SK-N-SH (cell line): ENCODE measurements around the gene STYK1. TPM values are rescaled to one million over a fixed set of nuclear protein-coding genes. Genes with fewer than 3 reads are reported as not detected.

Source experiments
- CTCF ChIA-PET: fragments of 300-600, 350-600 bp; formaldehyde crosslinking; extraction: SDS; loops from one replicate; lab custom pipeline; 2021; lab: Yijun Ruan, JAX
- POLR2A ChIA-PET: fragments of 350-600 bp; sonication (Branson Sonifier 250); formaldehyde crosslinking; extraction: SDS; loops from one replicate; lab custom pipeline; 2020; ENCODE audit warnings: antibody characterized with exemption, inconsistent platforms; lab: Yijun Ruan, JAX
- DNase-seq: peaks from one replicate; pipeline ENCODE4 v3.0.0; 2012
- H2AFZ ChIP-seq: fragments of 200-600 bp; sonication (generic); 2 replicates; pipeline ENCODE4 v1.8.1; 2016; ENCODE audit warnings: antibody characterized with exemption, mild to moderate bottlenecking, low read depth
- H3F3A ChIP-seq: fragments of 200-600 bp; sonication (generic); replicated peaks from 2 replicates; pipeline ENCODE3; 2016; ENCODE audit warnings: antibody characterized with exemption, mild to moderate bottlenecking; ENCODE audit not compliant: insufficient read depth
- H3K27ac ChIP-seq, 2 experiments: fragments of 200-500 bp in 1 of 2; fragments of 200-600 bp in 1 of 2; sonication (Bioruptor generic) in 1 of 2; sonication (generic), shearing (Covaris generic) in 1 of 2; 2 replicates each; pipeline versions ENCODE4 v1.5.1 to v1.6.1; 2014 to 2016; ENCODE audit warnings: low read depth in 2 of 2, inconsistent platforms in 1 of 2, low read length in 1 of 2, mild to moderate bottlenecking in 1 of 2, mixed read lengths in 1 of 2
- H3K27me3 ChIP-seq: fragments of 200-600 bp; sonication (generic), shearing (Covaris generic); 2 replicates; pipeline ENCODE4 v1.6.1; 2016; ENCODE audit warnings: mixed run types; ENCODE audit not compliant: insufficient read depth
- H3K36me3 ChIP-seq, 2 experiments: fragments of 200-500 bp in 1 of 2; fragments of 200-600 bp in 1 of 2; sonication (Bioruptor generic) in 1 of 2; sonication (generic) in 1 of 2; replicated peaks in 1 of 2; 2 replicates each; pipeline versions ENCODE3 to v1.5.1; 2014 to 2016; ENCODE audit warnings: low read length in 1 of 2, mild to moderate bottlenecking in 1 of 2; ENCODE audit not compliant: insufficient read depth in 2 of 2, control insufficient read depth in 1 of 2
- H3K4me1 ChIP-seq, 2 experiments: fragments of 200-500 bp in 1 of 2; fragments of 200-600 bp in 1 of 2; sonication (Bioruptor generic) in 1 of 2; sonication (generic), shearing (Covaris generic) in 1 of 2; 2 replicates each; pipeline versions ENCODE4 v1.5.1 to v1.6.1; 2014 to 2016; ENCODE audit warnings: low read depth in 1 of 2, low read length in 1 of 2, mixed run types in 1 of 2; ENCODE audit not compliant: insufficient read depth in 2 of 2, control insufficient read depth in 1 of 2
- H3K4me2 ChIP-seq: fragments of 200-600 bp; sonication (generic), shearing (Covaris generic); 2 replicates; pipeline ENCODE4 v1.6.1; 2017; ENCODE audit warnings: mixed run types
- H3K4me3 ChIP-seq, 2 experiments: fragments of 200-500 bp in 1 of 2; fragments of 200-600 bp in 1 of 2; sonication (Bioruptor generic) in 1 of 2; sonication (generic), shearing (Covaris generic) in 1 of 2; 2 replicates each; pipeline versions ENCODE4 v1.5.1 to v1.8.1; 2014 to 2016; ENCODE audit warnings: low read depth in 2 of 2, inconsistent platforms in 1 of 2, low read length in 1 of 2, mild to moderate bottlenecking in 1 of 2, mixed read lengths in 1 of 2, moderate library complexity in 1 of 2
- H3K79me2 ChIP-seq: fragments of 200-600 bp; sonication (generic); 2 replicates; pipeline ENCODE4 v1.8.1; 2017; ENCODE audit warnings: mild to moderate bottlenecking; ENCODE audit not compliant: insufficient read depth
- H3K9ac ChIP-seq: fragments of 200-600 bp; sonication (generic); 2 replicates; pipeline ENCODE4 v1.6.1; 2017; ENCODE audit warnings: mixed run types
- H3K9me2 ChIP-seq: fragments of 200-600 bp; sonication (generic); 2 replicates; pipeline ENCODE4 v1.6.1; 2017; ENCODE audit warnings: mixed run types
- H3K9me3 ChIP-seq: fragments of 200-600 bp; sonication (generic); 2 replicates; pipeline ENCODE4 v1.6.1; 2017; ENCODE audit warnings: mixed run types, mild to moderate bottlenecking, moderate library complexity
- H4K20me1 ChIP-seq: fragments of 200-600 bp; sonication (generic); 2 replicates; pipeline ENCODE4 v1.6.1; 2017; ENCODE audit warnings: mild to moderate bottlenecking, mixed run types; ENCODE audit not compliant: insufficient read depth
- FOSL2 ChIP-seq: IDR thresholded peaks from 2 replicates; pipeline ENCODE4 v1.4.0; 2012; ENCODE audit warnings: low read depth, mild to moderate bottlenecking, moderate library complexity, borderline replicate concordance
- FOXM1 ChIP-seq: IDR thresholded peaks from 2 replicates; pipeline ENCODE4 v1.4.0; 2012; ENCODE audit warnings: low read depth, mild to moderate bottlenecking
- GABPA ChIP-seq: IDR thresholded peaks from 2 replicates; pipeline ENCODE4 v1.4.0; 2012; ENCODE audit warnings: low read depth, mild to moderate bottlenecking
- JUND ChIP-seq: IDR thresholded peaks from 2 replicates; pipeline ENCODE4 v1.4.0; 2012
- MXI1 ChIP-seq: IDR thresholded peaks from 2 replicates; pipeline ENCODE4 v1.6.1; 2012; ENCODE audit warnings: mild to moderate bottlenecking, low read depth, low read length, improper control_type of control experiment
- NRF1 ChIP-seq: IDR thresholded peaks from 2 replicates; pipeline ENCODE4 v1.6.1; 2012; ENCODE audit warnings: low read depth, mild to moderate bottlenecking, low read length
- RCOR1 ChIP-seq: fragments of 150-350 bp; IDR thresholded peaks from 2 replicates; pipeline ENCODE4 v1.6.1; 2017; ENCODE audit warnings: antibody characterized with exemption, low read length
- RFX5 ChIP-seq: IDR thresholded peaks from 2 replicates; pipeline ENCODE4 v1.6.1; 2012; ENCODE audit warnings: mild to moderate bottlenecking, improper control_type of control experiment, low read length
- RXRA ChIP-seq: IDR thresholded peaks from 2 replicates; pipeline ENCODE4 v1.4.0; 2012; ENCODE audit warnings: low read depth, mild to moderate bottlenecking, borderline replicate concordance
- SIN3A ChIP-seq: IDR thresholded peaks from 2 replicates; pipeline ENCODE4 v1.6.1; 2012; ENCODE audit warnings: low read depth, mild to moderate bottlenecking, low read length, moderate library complexity, borderline replicate concordance
- YY1 ChIP-seq: IDR thresholded peaks from 2 replicates; pipeline ENCODE4 v1.4.0; 2012; ENCODE audit warnings: low read depth, mild to moderate bottlenecking
- WGBS: methylation state at CpG from one replicate; pipeline ENCODE4 v1.1.6; 2017; ENCODE audit warnings: low lambda C conversion rate; 5-methylcytosine and 5-hydroxymethylcytosine counted together
- polyA plus RNA-seq, 3 experiments: library from polyadenylated mRNA; depleted of rRNA; stranded (reverse); fragments of >200 nt; gene quantifications; 2 replicates each; pipeline ENCODE4 v1.2.3, GENCODE V29; 2012
- TF ChIP-seq, protein P1 (sequence below): IDR thresholded peaks from 2 replicates; pipeline ENCODE4 v1.6.1; 2012; ENCODE audit warnings: mild to moderate bottlenecking, low read depth, low read length, moderate library complexity
- TF ChIP-seq, protein P2 (sequence below): fragments of 150-350 bp; IDR thresholded peaks from 2 replicates; pipeline ENCODE4 v1.6.1; 2016; ENCODE audit warnings: mild to moderate bottlenecking, low read depth, low read length
- TF ChIP-seq, protein P3 (sequence below): fragments of 150-350 bp; IDR thresholded peaks from 2 replicates; pipeline ENCODE4 v1.6.1; 2017; ENCODE audit warnings: antibody characterized with exemption, low read length, low read depth, borderline replicate concordance
- TF ChIP-seq, protein P4 (sequence below): fragments of 200-600 bp; sonication (generic); IDR thresholded peaks from 2 replicates; pipeline ENCODE4 v1.6.1; 2017; ENCODE audit warnings: antibody characterized with exemption, mild to moderate bottlenecking, moderate library complexity
- TF ChIP-seq, protein P5 (sequence below): IDR thresholded peaks from 2 replicates; pipeline ENCODE4; 2012
- TF ChIP-seq, protein P6 (sequence below): IDR thresholded peaks from 2 replicates; pipeline ENCODE4 v1.4.0; 2012; ENCODE audit warnings: low read depth, borderline replicate concordance

STYK1 gene
- polyA plus RNA-seq, 1 of the 3 experiments (the other 2 are of a cell fraction), result not detected

DNA sequence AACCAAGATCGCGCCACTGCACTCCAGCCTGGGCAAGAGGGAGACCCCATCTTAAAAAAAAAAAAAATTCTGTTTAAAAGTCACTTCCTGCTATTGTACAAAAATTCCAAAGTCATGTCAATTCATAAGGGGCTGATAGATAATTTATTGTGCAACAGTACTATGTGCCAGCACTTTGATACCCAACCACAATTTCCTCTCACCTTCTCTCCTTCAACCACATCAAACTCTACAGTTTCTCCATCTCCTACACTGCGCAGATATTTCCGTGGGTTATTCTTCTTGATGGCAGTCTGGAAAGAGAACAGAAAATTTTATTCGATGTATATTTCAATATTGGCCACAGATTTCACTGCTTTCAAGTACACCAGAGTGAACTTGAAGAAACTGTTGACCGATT lies 41.6 kb upstream of the STYK1 start:
- 32% methylated on average over 6 of the region's 6 CpGs for WGBS
- no peaks in the 10 kb centered on the region for H3K9me2 ChIP-seq
- no peaks in the 10 kb centered on the region for H4K20me1 ChIP-seq
- H3K79me2 ChIP-seq, result no peaks in the 10 kb centered on the region
- H3K9me3 ChIP-seq, result no peaks in the 10 kb centered on the region
- H3K9ac ChIP-seq, result no peak overlapping the region
- no peaks in the 10 kb centered on the region for H3K36me3 ChIP-seq
- no peaks in the 10 kb centered on the region; a peak in 1 of 4 replicates for H3K4me1 ChIP-seq
- no peak overlapping the region for H3K27ac ChIP-seq
- no peaks in the 10 kb centered on the region for H3F3A ChIP-seq
- H2AFZ ChIP-seq, result no peak overlapping the region
- no peak for DNase-seq
- POLR2A ChIA-PET, result no interaction called here
- no peak overlapping the region for H3K4me2 ChIP-seq
- H3K4me3 ChIP-seq, result no peak overlapping the region
- H3K27me3 ChIP-seq, result peaks cover 23% of the 10 kb centered on the region; the same call in 1 of the 2 replicates
- CTCF ChIA-PET, result no interaction called here
- no peak for TF ChIP-seq JUND
- no peak for TF ChIP-seq RCOR1
- TF ChIP-seq, protein P1, sequence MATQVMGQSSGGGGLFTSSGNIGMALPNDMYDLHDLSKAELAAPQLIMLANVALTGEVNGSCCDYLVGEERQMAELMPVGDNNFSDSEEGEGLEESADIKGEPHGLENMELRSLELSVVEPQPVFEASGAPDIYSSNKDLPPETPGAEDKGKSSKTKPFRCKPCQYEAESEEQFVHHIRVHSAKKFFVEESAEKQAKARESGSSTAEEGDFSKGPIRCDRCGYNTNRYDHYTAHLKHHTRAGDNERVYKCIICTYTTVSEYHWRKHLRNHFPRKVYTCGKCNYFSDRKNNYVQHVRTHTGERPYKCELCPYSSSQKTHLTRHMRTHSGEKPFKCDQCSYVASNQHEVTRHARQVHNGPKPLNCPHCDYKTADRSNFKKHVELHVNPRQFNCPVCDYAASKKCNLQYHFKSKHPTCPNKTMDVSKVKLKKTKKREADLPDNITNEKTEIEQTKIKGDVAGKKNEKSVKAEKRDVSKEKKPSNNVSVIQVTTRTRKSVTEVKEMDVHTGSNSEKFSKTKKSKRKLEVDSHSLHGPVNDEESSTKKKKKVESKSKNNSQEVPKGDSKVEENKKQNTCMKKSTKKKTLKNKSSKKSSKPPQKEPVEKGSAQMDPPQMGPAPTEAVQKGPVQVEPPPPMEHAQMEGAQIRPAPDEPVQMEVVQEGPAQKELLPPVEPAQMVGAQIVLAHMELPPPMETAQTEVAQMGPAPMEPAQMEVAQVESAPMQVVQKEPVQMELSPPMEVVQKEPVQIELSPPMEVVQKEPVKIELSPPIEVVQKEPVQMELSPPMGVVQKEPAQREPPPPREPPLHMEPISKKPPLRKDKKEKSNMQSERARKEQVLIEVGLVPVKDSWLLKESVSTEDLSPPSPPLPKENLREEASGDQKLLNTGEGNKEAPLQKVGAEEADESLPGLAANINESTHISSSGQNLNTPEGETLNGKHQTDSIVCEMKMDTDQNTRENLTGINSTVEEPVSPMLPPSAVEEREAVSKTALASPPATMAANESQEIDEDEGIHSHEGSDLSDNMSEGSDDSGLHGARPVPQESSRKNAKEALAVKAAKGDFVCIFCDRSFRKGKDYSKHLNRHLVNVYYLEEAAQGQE, result no peak
- TF ChIP-seq, protein P2, sequence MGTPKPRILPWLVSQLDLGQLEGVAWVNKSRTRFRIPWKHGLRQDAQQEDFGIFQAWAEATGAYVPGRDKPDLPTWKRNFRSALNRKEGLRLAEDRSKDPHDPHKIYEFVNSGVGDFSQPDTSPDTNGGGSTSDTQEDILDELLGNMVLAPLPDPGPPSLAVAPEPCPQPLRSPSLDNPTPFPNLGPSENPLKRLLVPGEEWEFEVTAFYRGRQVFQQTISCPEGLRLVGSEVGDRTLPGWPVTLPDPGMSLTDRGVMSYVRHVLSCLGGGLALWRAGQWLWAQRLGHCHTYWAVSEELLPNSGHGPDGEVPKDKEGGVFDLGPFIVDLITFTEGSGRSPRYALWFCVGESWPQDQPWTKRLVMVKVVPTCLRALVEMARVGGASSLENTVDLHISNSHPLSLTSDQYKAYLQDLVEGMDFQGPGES, result no peak
- TF ChIP-seq RFX5, result no peak
- no peak for TF ChIP-seq RXRA

DNA sequence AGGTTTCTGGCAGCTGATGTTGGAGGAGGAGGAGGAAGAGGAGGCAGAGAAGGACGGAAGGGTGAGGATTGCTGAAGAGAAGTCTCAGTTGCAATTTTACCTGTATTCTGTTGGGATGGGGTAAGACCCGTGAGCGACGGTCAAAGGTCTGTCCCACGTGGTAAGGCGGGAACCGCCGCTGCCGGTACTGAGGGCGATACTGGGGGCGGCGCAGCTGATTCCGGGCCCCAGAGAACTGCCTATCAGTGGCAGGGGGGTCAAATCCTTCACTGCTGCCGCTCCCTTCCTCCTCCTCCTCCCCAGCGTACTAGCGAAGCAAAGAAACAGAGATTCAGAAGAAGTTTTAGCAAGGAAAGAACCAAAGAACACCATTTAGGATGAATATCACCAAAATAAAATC lies 36.0 kb upstream of the STYK1 start:
- Histone ChIP-seq H3K36me3 (no peaks in the 10 kb centered on the region), H3K9ac (no peak overlapping the region), H3K9me2 (no peaks in the 10 kb centered on the region), H3K4me2 (no peak overlapping the region), H3K9me3 (no peaks in the 10 kb centered on the region), H3K27ac (no peak overlapping the region), H3K4me1 (no peaks in the 10 kb centered on the region), H3K27me3 (peaks cover 15% of the 10 kb centered on the region; the same call in 1 of the 2 replicates), H4K20me1 (no peaks in the 10 kb centered on the region), H3F3A (no peaks in the 10 kb centered on the region), H2AFZ (no peak overlapping the region), H3K79me2 (no peaks in the 10 kb centered on the region), H3K4me3 (no peak overlapping the region)
- CTCF ChIA-PET, result no interaction called here
- POLR2A ChIA-PET, result no interaction called here
- DNase-seq, result no peak
- 17% methylated on average over 16 of the region's 16 CpGs for WGBS
- no peak for TF ChIP-seq NRF1
- no peak for TF ChIP-seq FOSL2
- no peak for TF ChIP-seq YY1
- TF ChIP-seq GABPA, result no peak
- TF ChIP-seq, protein P3, sequence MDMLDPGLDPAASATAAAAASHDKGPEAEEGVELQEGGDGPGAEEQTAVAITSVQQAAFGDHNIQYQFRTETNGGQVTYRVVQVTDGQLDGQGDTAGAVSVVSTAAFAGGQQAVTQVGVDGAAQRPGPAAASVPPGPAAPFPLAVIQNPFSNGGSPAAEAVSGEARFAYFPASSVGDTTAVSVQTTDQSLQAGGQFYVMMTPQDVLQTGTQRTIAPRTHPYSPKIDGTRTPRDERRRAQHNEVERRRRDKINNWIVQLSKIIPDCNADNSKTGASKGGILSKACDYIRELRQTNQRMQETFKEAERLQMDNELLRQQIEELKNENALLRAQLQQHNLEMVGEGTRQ, result no peak
- TF ChIP-seq MXI1, result no peak
- TF ChIP-seq, protein P4, sequence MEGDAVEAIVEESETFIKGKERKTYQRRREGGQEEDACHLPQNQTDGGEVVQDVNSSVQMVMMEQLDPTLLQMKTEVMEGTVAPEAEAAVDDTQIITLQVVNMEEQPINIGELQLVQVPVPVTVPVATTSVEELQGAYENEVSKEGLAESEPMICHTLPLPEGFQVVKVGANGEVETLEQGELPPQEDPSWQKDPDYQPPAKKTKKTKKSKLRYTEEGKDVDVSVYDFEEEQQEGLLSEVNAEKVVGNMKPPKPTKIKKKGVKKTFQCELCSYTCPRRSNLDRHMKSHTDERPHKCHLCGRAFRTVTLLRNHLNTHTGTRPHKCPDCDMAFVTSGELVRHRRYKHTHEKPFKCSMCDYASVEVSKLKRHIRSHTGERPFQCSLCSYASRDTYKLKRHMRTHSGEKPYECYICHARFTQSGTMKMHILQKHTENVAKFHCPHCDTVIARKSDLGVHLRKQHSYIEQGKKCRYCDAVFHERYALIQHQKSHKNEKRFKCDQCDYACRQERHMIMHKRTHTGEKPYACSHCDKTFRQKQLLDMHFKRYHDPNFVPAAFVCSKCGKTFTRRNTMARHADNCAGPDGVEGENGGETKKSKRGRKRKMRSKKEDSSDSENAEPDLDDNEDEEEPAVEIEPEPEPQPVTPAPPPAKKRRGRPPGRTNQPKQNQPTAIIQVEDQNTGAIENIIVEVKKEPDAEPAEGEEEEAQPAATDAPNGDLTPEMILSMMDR, result no peak
- TF ChIP-seq, protein P5, sequence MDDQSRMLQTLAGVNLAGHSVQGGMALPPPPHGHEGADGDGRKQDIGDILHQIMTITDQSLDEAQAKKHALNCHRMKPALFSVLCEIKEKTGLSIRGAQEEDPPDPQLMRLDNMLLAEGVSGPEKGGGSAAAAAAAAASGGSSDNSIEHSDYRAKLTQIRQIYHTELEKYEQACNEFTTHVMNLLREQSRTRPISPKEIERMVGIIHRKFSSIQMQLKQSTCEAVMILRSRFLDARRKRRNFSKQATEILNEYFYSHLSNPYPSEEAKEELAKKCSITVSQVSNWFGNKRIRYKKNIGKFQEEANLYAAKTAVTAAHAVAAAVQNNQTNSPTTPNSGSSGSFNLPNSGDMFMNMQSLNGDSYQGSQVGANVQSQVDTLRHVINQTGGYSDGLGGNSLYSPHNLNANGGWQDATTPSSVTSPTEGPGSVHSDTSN, result no peak
- TF ChIP-seq FOXM1, result no peak
- TF ChIP-seq, protein P2, result no peak
- no peak for TF ChIP-seq RFX5
- no peak for TF ChIP-seq SIN3A
- TF ChIP-seq RXRA, result no peak
- TF ChIP-seq, protein P6, sequence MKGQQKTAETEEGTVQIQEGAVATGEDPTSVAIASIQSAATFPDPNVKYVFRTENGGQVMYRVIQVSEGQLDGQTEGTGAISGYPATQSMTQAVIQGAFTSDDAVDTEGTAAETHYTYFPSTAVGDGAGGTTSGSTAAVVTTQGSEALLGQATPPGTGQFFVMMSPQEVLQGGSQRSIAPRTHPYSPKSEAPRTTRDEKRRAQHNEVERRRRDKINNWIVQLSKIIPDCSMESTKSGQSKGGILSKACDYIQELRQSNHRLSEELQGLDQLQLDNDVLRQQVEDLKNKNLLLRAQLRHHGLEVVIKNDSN, result no peak
